ENCODE data around the gene CNIH4. TPM values are rescaled to one million over a fixed set of nuclear protein-coding genes. Genes with fewer than 3 reads are reported as not detected.
"Not testable (repeated sequence)": the region's sequence is repeated elsewhere in the genome, so short reads cannot be mapped to it uniquely, and the experiment has no call there.

Gene CNIH4
- total RNA-seq, 1 donor from 2014 or later: 59.9 TPM

DNA sequence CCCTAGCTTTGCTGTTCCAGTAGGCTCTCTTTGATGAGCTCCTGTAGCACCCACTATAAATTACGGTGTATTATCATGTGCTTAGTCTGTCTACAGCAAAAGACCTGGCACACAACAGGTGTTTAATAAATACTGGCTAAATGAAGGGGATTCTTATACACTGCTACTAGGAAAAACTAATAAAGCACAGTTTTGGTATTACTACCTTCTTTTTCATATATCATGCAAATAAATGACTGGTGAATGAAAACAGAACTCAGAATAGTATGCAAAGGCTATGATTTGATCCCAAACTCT lies 51.6 kb downstream of the CNIH4 start:
- DNase-seq (ENCODE audit: low read depth): no peak
- no peak overlapping the region for H3K4me3 ChIP-seq (ENCODE audit: low read depth, low read length)
- H3K36me3 ChIP-seq (ENCODE audit: control insufficient read depth, insufficient read depth, low read length): no peaks in the 10 kb centered on the region
- no peaks in the 10 kb centered on the region for H3K27me3 ChIP-seq (ENCODE audit: control insufficient read depth, insufficient read depth, low read length)
- TF ChIP-seq, protein P1, sequence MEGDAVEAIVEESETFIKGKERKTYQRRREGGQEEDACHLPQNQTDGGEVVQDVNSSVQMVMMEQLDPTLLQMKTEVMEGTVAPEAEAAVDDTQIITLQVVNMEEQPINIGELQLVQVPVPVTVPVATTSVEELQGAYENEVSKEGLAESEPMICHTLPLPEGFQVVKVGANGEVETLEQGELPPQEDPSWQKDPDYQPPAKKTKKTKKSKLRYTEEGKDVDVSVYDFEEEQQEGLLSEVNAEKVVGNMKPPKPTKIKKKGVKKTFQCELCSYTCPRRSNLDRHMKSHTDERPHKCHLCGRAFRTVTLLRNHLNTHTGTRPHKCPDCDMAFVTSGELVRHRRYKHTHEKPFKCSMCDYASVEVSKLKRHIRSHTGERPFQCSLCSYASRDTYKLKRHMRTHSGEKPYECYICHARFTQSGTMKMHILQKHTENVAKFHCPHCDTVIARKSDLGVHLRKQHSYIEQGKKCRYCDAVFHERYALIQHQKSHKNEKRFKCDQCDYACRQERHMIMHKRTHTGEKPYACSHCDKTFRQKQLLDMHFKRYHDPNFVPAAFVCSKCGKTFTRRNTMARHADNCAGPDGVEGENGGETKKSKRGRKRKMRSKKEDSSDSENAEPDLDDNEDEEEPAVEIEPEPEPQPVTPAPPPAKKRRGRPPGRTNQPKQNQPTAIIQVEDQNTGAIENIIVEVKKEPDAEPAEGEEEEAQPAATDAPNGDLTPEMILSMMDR (IDR thresholded peaks at IDR 0.05; ENCODE audit: insufficient read depth, low read length, poor library complexity, severe bottlenecking): no peak

DNA sequence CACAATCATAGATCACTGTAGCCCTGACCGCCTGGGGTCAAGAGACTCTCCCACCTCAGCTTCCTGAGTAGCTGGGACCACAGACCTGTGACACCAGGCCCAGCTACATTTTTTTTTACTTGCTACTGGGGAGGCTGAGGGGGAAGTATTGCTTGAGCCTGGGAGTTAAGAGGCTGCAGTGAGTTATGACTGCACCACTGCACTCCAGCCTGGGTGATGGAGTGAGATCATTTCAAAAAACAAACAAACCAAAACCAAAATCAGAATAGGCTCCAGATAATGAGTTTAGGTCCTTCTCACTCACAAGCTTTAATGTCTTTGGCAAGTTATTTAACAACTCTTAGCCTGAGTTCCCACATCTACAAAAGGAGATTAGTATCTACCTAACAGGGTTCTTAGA lies 55.1 kb downstream of the CNIH4 start:
- DNase-seq (ENCODE audit: low read depth): no peak
- Histone ChIP-seq H3K4me3 (ENCODE audit: low read depth, low read length) (no peak overlapping the region), H3K36me3 (ENCODE audit: control insufficient read depth, insufficient read depth, low read length) (no peaks in the 10 kb centered on the region), H3K27me3 (ENCODE audit: control insufficient read depth, insufficient read depth, low read length) (no peaks in the 10 kb centered on the region)
- TF ChIP-seq, protein P1 (IDR thresholded peaks at IDR 0.05; ENCODE audit: insufficient read depth, low read length, poor library complexity, severe bottlenecking): no peak

DNA sequence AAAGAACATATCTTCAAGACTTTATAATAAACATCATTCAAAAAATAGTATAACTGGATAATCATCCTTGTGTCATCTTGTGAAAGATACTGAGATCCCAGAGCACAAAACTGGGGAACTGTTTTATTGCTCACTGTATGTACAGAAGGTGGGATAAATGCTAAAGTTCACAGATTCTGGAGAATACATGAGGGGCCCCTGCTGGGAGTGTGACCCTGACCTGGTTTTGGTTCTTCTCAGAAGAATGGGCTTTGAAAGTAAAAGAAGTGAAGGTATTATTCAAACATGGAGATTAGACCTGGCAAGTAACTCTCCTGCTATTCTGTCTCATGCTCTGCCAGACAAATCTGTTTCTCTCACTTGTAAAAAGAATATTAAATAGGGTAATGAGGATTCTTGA lies 63.4 kb downstream of the CNIH4 start:
- peaks cover 5% of the 10 kb centered on the region for H3K36me3 ChIP-seq (ENCODE audit: control insufficient read depth, insufficient read depth, low read length)

DNA sequence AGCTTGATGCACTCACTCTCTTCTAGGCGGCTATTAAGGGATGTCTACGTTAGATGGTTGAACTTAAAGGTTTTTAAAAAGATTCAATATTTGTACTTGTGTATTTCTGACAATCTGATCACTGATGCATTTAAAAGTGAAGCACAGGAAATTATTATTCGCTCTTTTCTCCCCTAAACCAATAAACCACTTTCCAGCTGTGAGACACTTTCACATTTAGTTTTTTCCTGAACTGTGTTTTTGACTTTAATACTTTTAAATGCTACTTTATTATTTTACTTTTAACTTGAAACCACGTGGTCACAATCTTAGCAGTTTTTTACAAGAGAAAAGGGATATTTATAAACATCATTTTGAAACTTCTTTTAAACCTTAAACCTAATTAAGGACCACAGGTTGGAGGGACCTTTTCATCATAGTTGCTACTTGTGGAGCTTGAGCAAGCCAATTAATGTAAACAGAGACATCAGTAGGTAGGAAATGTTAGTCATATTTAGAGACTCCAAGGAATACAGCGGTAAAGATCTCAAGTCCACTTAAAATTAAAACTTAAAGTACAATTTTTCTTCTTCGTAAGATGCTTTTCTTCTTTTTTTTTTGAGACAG lies 68.7 kb downstream of the CNIH4 start:
- Histone ChIP-seq H3K27me3 (ENCODE audit: control insufficient read depth, insufficient read depth, low read length) (no peaks in the 10 kb centered on the region), H3K36me3 (ENCODE audit: control insufficient read depth, insufficient read depth, low read length) (peaks cover 4% of the 10 kb centered on the region), H3K4me3 (ENCODE audit: low read depth, low read length) (no peak overlapping the region)
- TF ChIP-seq, protein P1 (IDR thresholded peaks at IDR 0.05; ENCODE audit: insufficient read depth, low read length, poor library complexity, severe bottlenecking): no peak
- no peak for DNase-seq (ENCODE audit: low read depth)

More for the DNA sequence above, 63.4 kb downstream of the CNIH4 start:
- Histone ChIP-seq H3K4me3 (ENCODE audit: low read depth, low read length) (no peak overlapping the region), H3K27me3 (ENCODE audit: control insufficient read depth, insufficient read depth, low read length) (no peaks in the 10 kb centered on the region)
- no peak for DNase-seq (ENCODE audit: low read depth)
- TF ChIP-seq, protein P1 (IDR thresholded peaks at IDR 0.05; ENCODE audit: insufficient read depth, low read length, poor library complexity, severe bottlenecking): no peak

DNA sequence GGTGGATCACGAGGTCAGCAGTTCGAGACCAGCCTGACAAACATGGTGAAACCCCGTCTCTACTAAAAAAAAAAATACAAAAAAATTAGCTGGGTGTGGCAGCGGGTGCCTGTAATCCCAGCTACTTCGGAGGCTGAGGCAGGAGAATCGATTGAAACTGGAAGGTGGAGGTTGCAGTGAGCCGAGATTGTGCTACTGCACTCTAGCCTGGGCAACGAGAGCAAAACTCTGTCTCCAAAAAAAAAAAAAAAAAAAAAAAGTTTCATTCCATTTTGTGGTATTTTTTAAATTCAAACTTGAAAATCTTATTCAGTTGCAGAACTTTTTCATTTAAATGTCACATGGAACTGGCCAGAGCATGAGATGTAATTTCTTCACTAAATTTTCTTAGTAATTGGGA lies 70.2 kb downstream of the CNIH4 start:
- H3K4me3 ChIP-seq (ENCODE audit: low read depth, low read length); DNase-seq (ENCODE audit: low read depth); H3K27me3 ChIP-seq (ENCODE audit: control insufficient read depth, insufficient read depth, low read length); H3K36me3 ChIP-seq (ENCODE audit: control insufficient read depth, insufficient read depth, low read length): not testable (repeated sequence)

DNA sequence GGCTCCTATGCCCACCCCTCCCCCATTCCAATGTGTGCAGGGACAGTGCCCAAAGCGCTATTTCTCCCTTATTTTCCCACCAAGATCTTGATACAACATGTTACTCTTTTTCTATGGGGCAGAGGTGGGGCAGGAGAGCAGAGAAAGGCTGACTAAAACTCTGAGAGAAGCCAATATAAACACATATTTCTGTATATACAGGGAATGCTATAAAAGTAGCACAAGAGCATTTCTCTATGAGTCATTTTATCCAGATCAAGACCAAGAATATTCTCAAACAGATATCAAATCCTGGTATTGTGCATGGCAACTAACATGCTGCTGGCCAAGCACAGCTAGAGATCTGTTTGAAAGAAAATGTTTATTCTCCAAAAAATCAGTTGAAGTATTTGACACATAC lies 70.7 kb downstream of the CNIH4 start:
- Histone ChIP-seq H3K27me3 (ENCODE audit: control insufficient read depth, insufficient read depth, low read length) (no peaks in the 10 kb centered on the region), H3K36me3 (ENCODE audit: control insufficient read depth, insufficient read depth, low read length) (peaks cover 2% of the 10 kb centered on the region), H3K4me3 (ENCODE audit: low read depth, low read length) (no peak overlapping the region)
- no peak for DNase-seq (ENCODE audit: low read depth)
- TF ChIP-seq, protein P1 (IDR thresholded peaks at IDR 0.05; ENCODE audit: insufficient read depth, low read length, poor library complexity, severe bottlenecking): no peak

DNA sequence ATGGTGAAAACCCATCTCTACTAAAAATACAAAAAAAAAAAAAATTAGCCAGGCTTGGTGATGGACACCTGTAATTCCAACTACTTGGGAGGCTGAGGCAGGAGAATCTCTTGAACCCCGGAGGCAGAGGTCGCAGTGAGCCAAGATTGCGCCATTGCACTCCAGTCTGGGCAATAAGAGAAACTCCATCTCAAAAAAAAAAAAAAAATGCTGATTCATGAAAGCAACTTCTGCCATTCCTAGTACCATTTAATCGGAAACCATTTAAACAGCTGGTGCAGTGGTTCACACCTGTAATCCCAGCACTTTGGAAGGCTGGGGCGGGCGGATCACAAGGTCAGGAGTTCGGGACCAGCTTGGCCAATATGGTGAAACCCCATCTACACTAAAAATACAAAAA lies 72.0 kb downstream of the CNIH4 start:
- not testable (repeated sequence) for H3K4me3 ChIP-seq (ENCODE audit: low read depth, low read length); H3K27me3 ChIP-seq (ENCODE audit: control insufficient read depth, insufficient read depth, low read length); DNase-seq (ENCODE audit: low read depth); H3K36me3 ChIP-seq (ENCODE audit: control insufficient read depth, insufficient read depth, low read length)
